Measurements from ENCODE around the gene UNC5C. TPM values are rescaled to one million over a fixed set of nuclear protein-coding genes. Genes with fewer than 3 reads are reported as not detected.

UNC5C gene
- total and polyA plus RNA-seq, 7 experiments from 2014 or later, result not detected

- no peaks in the 10 kb centered on the region for H3K36me3 Mint-ChIP-seq
- H3K27ac Mint-ChIP-seq, result peak overlapping the region in 1 of 9 donors; percentile 47
These were observed 185.2 kb downstream of the UNC5C start for GRCh38 chr4:95363559-95363925.

GRCh38 chr4:95362906-95363558 is 185.7 kb downstream of the UNC5C start:
- DNase-seq (no peak), ATAC-seq (no peak)
- Histone ChIP-seq H3K27ac (ENCODE audit: low read depth, low read length) (no peak overlapping the region), H3K4me3 (ENCODE audit: low read length) (no peak overlapping the region), H3K36me3 (ENCODE audit: control insufficient read depth in 2 of 3, insufficient read depth in 3 of 3, low read length in 3 of 3) (no peaks in the 10 kb centered on the region), H3K27me3 (ENCODE audit: control insufficient read depth in 2 of 2, insufficient read depth in 2 of 2, low read length in 2 of 2) (no peaks in the 10 kb centered on the region), H3K9me3 (ENCODE audit: control insufficient read depth in 2 of 3, low read length in 3 of 3) (no peaks in the 10 kb centered on the region), H3K4me1 (ENCODE audit: control insufficient read depth in 2 of 2, insufficient read depth in 2 of 2, low read length in 2 of 2) (no peaks in the 10 kb centered on the region)
- ChIA-PET CTCF (no interaction called here), POLR2A (no interaction called here)
- no peaks in the 10 kb centered on the region for H3K9me3 Mint-ChIP-seq
- H3K4me1 Mint-ChIP-seq, result no peaks in the 10 kb centered on the region
- intact Hi-C loops (cut with micrococcal nuclease), result no loop called here
- H3K27ac Mint-ChIP-seq, result no peak overlapping the region
- no peaks in the 10 kb centered on the region for H3K36me3 Mint-ChIP-seq
- H3K27me3 Mint-ChIP-seq, result no peaks in the 10 kb centered on the region
- no peak overlapping the region for H3K4me3 Mint-ChIP-seq

More at GRCh38 chr4:95363559-95363925, 185.2 kb downstream of the UNC5C start:
- intact Hi-C loops (cut with micrococcal nuclease), result no loop called here
- Histone ChIP-seq H3K27me3 (ENCODE audit: control insufficient read depth in 2 of 2, insufficient read depth in 2 of 2, low read length in 2 of 2) (no peaks in the 10 kb centered on the region), H3K4me3 (ENCODE audit: low read length) (no peak overlapping the region), H3K9me3 (ENCODE audit: control insufficient read depth in 2 of 3, low read length in 3 of 3) (no peaks in the 10 kb centered on the region), H3K27ac (ENCODE audit: low read depth, low read length) (no peak overlapping the region), H3K4me1 (ENCODE audit: control insufficient read depth in 2 of 2, insufficient read depth in 2 of 2, low read length in 2 of 2) (no peaks in the 10 kb centered on the region), H3K36me3 (ENCODE audit: control insufficient read depth in 2 of 3, insufficient read depth in 3 of 3, low read length in 3 of 3) (no peaks in the 10 kb centered on the region)
- ChIA-PET CTCF (no interaction called here), POLR2A (no interaction called here)
- no peaks in the 10 kb centered on the region for H3K9me3 Mint-ChIP-seq
- H3K27me3 Mint-ChIP-seq, result no peaks in the 10 kb centered on the region
- H3K4me3 Mint-ChIP-seq, result no peak overlapping the region
- DNase-seq (no peak), ATAC-seq (no peak)
- no peaks in the 10 kb centered on the region for H3K4me1 Mint-ChIP-seq

- Mint-ChIP-seq H3K27ac (no peak overlapping the region), H3K4me3 (no peak overlapping the region), H3K27me3 (no peaks in the 10 kb centered on the region), H3K4me1 (no peaks in the 10 kb centered on the region), H3K9me3 (no peaks in the 10 kb centered on the region), H3K36me3 (no peaks in the 10 kb centered on the region)
- ATAC-seq (no peak), DNase-seq (no peak)
- no peaks in the 10 kb centered on the region for H3K36me3 ChIP-seq (ENCODE audit: control insufficient read depth in 2 of 3, insufficient read depth in 3 of 3, low read length in 3 of 3)
- ChIA-PET POLR2A (no interaction called here), CTCF (no interaction called here)
- H3K9me3 ChIP-seq (ENCODE audit: control insufficient read depth in 2 of 3, low read length in 3 of 3), result no peaks in the 10 kb centered on the region
- intact Hi-C loops (cut with micrococcal nuclease), result no loop called here
- no peaks in the 10 kb centered on the region for H3K4me1 ChIP-seq (ENCODE audit: control insufficient read depth in 2 of 2, insufficient read depth in 2 of 2, low read length in 2 of 2)
- no peak overlapping the region for H3K27ac ChIP-seq (ENCODE audit: low read depth, low read length)
- H3K4me3 ChIP-seq (ENCODE audit: low read length), result no peak overlapping the region
- no peaks in the 10 kb centered on the region for H3K27me3 ChIP-seq (ENCODE audit: control insufficient read depth in 2 of 2, insufficient read depth in 2 of 2, low read length in 2 of 2)
These were observed 186.7 kb downstream of the UNC5C start for GRCh38 chr4:95362066-95362465.

- H3K4me3 Mint-ChIP-seq, result no peak overlapping the region
- no peaks in the 10 kb centered on the region for H3K27me3 Mint-ChIP-seq
- Histone ChIP-seq H3K4me3 (ENCODE audit: low read length) (no peak overlapping the region), H3K4me1 (ENCODE audit: control insufficient read depth in 2 of 2, insufficient read depth in 2 of 2, low read length in 2 of 2) (no peaks in the 10 kb centered on the region), H3K36me3 (ENCODE audit: control insufficient read depth in 2 of 3, insufficient read depth in 3 of 3, low read length in 3 of 3) (no peaks in the 10 kb centered on the region), H3K27ac (ENCODE audit: low read depth, low read length) (no peak overlapping the region), H3K9me3 (ENCODE audit: control insufficient read depth in 2 of 3, low read length in 3 of 3) (no peaks in the 10 kb centered on the region), H3K27me3 (ENCODE audit: control insufficient read depth in 2 of 2, insufficient read depth in 2 of 2, low read length in 2 of 2) (no peaks in the 10 kb centered on the region)
- H3K27ac Mint-ChIP-seq, result no peak overlapping the region
- H3K4me1 Mint-ChIP-seq, result no peaks in the 10 kb centered on the region
- DNase-seq (no peak), ATAC-seq (no peak)
- CTCF ChIA-PET, result no interaction called here
- H3K36me3 Mint-ChIP-seq, result no peaks in the 10 kb centered on the region
- POLR2A ChIA-PET, result no interaction called here
- no peaks in the 10 kb centered on the region for H3K9me3 Mint-ChIP-seq
- intact Hi-C loops (cut with micrococcal nuclease), result no loop called here
These were observed 187.1 kb downstream of the UNC5C start for GRCh38 chr4:95361696-95361965.

GRCh38 chr4:95360906-95361695 is 187.7 kb downstream of the UNC5C start:
- H3K9me3 ChIP-seq (ENCODE audit: control insufficient read depth in 2 of 3, low read length in 3 of 3), result no peaks in the 10 kb centered on the region
- DNase-seq (no peak), ATAC-seq (no peak)
- Mint-ChIP-seq H3K9me3 (no peaks in the 10 kb centered on the region), H3K4me1 (no peaks in the 10 kb centered on the region), H3K4me3 (no peak overlapping the region), H3K27me3 (no peaks in the 10 kb centered on the region), H3K27ac (no peak overlapping the region), H3K36me3 (no peaks in the 10 kb centered on the region)
- H3K36me3 ChIP-seq (ENCODE audit: control insufficient read depth in 2 of 3, insufficient read depth in 3 of 3, low read length in 3 of 3), result no peaks in the 10 kb centered on the region
- intact Hi-C loops (cut with micrococcal nuclease), result no loop called here
- H3K4me1 ChIP-seq (ENCODE audit: control insufficient read depth in 2 of 2, insufficient read depth in 2 of 2, low read length in 2 of 2), result no peaks in the 10 kb centered on the region
- no peak overlapping the region for H3K27ac ChIP-seq (ENCODE audit: low read depth, low read length)
- no peak overlapping the region for H3K4me3 ChIP-seq (ENCODE audit: low read length)
- POLR2A ChIA-PET, result no interaction called here
- H3K27me3 ChIP-seq (ENCODE audit: control insufficient read depth in 2 of 2, insufficient read depth in 2 of 2, low read length in 2 of 2), result no peaks in the 10 kb centered on the region
- CTCF ChIA-PET, result no interaction called here

GRCh38 chr4:95360256-95360903 is 188.4 kb downstream of the UNC5C start:
- Histone ChIP-seq H3K27me3 (ENCODE audit: control insufficient read depth in 2 of 2, insufficient read depth in 2 of 2, low read length in 2 of 2) (no peaks in the 10 kb centered on the region), H3K4me3 (ENCODE audit: low read length) (no peak overlapping the region), H3K27ac (ENCODE audit: low read depth, low read length) (no peak overlapping the region), H3K9me3 (ENCODE audit: control insufficient read depth in 2 of 3, low read length in 3 of 3) (no peaks in the 10 kb centered on the region), H3K36me3 (ENCODE audit: control insufficient read depth in 2 of 3, insufficient read depth in 3 of 3, low read length in 3 of 3) (no peaks in the 10 kb centered on the region), H3K4me1 (ENCODE audit: control insufficient read depth in 2 of 2, insufficient read depth in 2 of 2, low read length in 2 of 2) (no peaks in the 10 kb centered on the region)
- peaks cover 0 to 1% (median 0%) of the 10 kb centered on the region in 11 donors for H3K9me3 Mint-ChIP-seq
- ATAC-seq (no peak), DNase-seq (no peak)
- H3K27me3 Mint-ChIP-seq, result peaks cover 0 to 2% (median 0%) of the 10 kb centered on the region in 5 donors
- H3K36me3 Mint-ChIP-seq, result no peaks in the 10 kb centered on the region
- H3K27ac Mint-ChIP-seq, result no peak overlapping the region
- H3K4me1 Mint-ChIP-seq, result no peaks in the 10 kb centered on the region
- POLR2A ChIA-PET, result no interaction called here
- CTCF ChIA-PET, result no interaction called here
- no peak overlapping the region for H3K4me3 Mint-ChIP-seq
- intact Hi-C loops (cut with micrococcal nuclease), result no loop called here

GRCh38 chr4:95358421-95358820 is 190.4 kb downstream of the UNC5C start:
- H3K4me1 ChIP-seq (ENCODE audit: control insufficient read depth in 2 of 2, insufficient read depth in 2 of 2, low read length in 2 of 2), result no peaks in the 10 kb centered on the region
- ATAC-seq (no peak), DNase-seq (no peak)
- H3K4me1 Mint-ChIP-seq, result peaks cover 0 to 1% (median 0%) of the 10 kb centered on the region in 7 donors
- ChIA-PET CTCF (no interaction called here), POLR2A (no interaction called here)
- peaks cover 0 to 4% (median 0%) of the 10 kb centered on the region in 5 donors for H3K27me3 Mint-ChIP-seq
- H3K36me3 ChIP-seq (ENCODE audit: control insufficient read depth in 2 of 3, insufficient read depth in 3 of 3, low read length in 3 of 3), result no peaks in the 10 kb centered on the region
- intact Hi-C loops (cut with micrococcal nuclease), result no loop called here
- H3K9me3 ChIP-seq (ENCODE audit: control insufficient read depth in 2 of 3, low read length in 3 of 3), result no peaks in the 10 kb centered on the region
- H3K4me3 ChIP-seq (ENCODE audit: low read length), result no peak overlapping the region
- no peaks in the 10 kb centered on the region for H3K36me3 Mint-ChIP-seq
- H3K27me3 ChIP-seq (ENCODE audit: control insufficient read depth in 2 of 2, insufficient read depth in 2 of 2, low read length in 2 of 2), result no peaks in the 10 kb centered on the region
- H3K27ac ChIP-seq (ENCODE audit: low read depth, low read length), result no peak overlapping the region
- no peak overlapping the region for H3K27ac Mint-ChIP-seq
- H3K4me3 Mint-ChIP-seq, result no peak overlapping the region
- peaks cover 0 to 3% (median 0%) of the 10 kb centered on the region in 11 donors for H3K9me3 Mint-ChIP-seq
